GM21390 (cell line): ENCODE results near the gene NAT8L.

Experiments
- ATAC-seq: cut with Tn5 transposase; IDR thresholded peaks from one replicate; pipeline ENCODE4 v1.9.1; 2021; ENCODE audit not compliant: unreplicated experiment

The NAT8L gene

DNA sequence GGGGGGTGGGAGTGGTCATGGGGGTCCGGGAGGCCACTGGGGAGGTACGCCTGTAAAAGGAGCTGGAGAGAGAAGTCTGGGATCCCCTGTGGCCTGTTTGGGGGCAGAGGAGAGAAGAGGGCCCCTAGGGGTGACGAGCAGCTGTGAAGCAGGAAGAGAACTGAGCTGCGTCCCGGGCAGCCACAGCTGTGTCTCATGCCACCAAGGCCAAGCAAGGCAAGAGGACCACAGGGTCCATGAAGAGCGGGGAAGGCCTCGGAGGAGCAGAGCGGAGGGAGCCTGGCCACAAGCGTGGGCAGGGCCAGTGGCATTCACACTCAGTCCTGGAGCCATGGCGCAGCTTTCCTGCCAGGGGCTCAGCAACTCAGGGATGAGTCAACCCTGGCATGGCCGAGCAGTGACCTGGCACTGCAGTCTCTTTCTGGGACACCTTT, 13.6 kb upstream of the NAT8L start:
- ATAC-seq, result no peak

GRCh38 chr4:2046031-2046961, 12.8 kb upstream of the NAT8L start:
- no peak for ATAC-seq

DNA sequence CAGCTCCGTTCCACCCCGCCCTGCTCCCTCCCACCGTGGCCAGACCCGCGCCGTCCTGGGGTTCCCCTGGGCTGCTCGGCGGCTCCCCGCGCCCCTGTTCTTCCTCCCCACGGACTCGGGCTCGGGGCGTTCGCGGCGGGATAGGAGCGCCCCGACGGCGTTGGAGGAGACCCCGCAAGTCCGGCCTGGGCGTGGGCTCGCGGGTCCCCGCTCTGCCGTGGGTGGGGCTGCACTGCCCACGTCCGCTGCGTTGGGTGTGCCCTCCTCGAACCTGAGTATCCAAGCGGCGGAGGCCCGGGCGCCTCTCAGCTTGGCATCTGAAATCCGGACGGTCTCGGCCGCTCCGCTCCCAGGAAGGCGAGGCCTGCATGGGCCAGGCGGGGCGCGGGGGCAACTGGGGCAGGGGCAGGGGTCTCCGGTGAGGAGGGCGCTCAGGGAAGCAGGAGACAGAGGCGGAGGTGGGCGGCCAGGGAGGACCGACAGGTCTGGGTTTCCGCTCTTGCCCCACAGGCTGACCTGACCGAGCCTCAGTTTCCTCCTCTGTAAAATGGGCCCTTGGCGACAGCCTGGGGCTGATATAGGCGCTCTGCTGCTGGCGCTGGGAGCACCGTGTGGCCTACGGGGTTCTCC, 12.0 kb upstream of the NAT8L start:
- ATAC-seq, result no peak

DNA sequence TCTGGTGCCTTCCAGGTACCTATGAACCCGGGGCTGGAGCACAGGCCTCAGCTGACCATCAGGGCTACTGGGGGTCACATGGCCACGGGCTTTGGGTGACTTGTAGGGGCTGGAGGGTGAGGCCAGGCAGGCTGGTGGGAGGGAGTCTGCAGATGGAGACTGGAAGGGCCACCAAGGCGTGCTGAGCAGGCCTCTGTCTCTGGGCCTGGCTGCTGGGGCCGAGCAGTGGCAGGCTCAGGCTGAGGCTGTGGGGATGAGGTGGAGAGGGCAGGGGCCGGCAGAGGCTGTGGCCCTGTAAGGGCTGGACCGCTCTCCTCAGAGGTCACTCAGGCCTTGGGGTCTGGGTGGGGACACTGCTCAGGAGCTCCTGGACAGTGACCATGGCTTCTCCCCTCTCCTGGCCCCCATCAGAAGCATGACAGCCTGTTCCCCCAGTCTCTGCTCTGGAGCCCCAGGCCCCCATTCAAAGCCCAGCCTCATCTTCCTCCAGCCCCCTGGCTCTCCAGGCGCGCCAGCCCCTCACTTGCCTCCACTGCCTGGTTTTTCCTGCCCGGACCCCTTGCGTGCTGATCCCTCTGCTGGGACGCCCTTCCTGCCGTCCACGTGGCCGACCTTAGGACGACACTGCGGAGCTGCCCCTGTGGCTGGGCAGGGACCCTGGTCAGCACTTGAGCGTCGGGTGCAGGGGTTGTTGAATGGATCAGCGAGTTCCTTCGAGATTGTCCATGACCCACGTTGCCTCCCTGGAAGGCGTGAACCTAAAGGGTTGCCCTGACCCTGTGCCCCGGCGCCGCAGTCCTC, 11.1 kb upstream of the NAT8L start:
- ATAC-seq, result no peak

- ATAC-seq, result no peak
These were observed 10.3 kb upstream of the NAT8L start for GRCh38 chr4:2048831-2049230.

- ATAC-seq, result no peak
These were observed 9.7 kb upstream of the NAT8L start for GRCh38 chr4:2049381-2049780.

DNA sequence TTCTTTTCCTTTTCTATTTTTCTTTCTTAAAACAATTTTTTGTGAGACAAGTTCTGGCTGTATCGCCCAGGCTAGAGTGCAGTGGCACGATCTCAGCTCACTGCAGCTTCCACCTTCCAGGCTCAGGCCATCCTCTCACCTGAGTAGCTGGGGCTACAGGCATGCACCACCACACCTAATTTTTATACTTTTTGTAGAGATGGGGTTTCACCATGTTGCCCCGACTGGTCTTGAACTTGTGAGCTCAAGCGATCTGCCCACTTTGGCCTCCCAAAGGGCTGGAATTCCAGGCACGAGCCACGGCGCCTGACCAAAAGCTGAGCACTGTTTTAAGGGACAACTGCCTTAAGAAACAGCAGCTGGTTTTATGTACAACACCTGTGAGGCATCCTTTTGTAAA, 9.3 kb upstream of the NAT8L start:
- ATAC-seq, result no peak

- ATAC-seq, result no peak
These were observed 8.0 kb upstream of the NAT8L start for GRCh38 chr4:2051086-2051485.

DNA sequence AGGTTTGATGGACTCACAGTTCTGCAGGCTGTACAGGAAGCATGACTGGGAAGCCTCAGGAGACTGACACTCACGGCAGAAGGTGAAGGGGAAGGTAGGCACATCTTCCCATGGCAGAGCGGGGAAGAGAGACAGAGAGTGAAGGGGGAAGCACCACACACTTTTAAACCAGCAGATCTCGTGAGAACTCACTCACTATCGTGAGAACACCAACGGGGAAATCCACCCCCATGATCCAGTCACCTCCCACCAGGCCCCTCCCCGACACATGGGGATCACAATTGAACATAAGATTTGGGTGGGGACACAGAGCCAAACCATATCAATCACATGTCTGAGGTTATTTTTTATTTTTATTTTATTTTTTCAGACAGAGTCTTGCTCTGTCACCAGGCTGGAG, 4.9 kb upstream of the NAT8L start:
- no peak for ATAC-seq

- ATAC-seq, result no peak
These were observed 1.6 kb upstream of the NAT8L start for GRCh38 chr4:2057382-2058065.

GRCh38 chr4:2058264-2059045, 672 bp upstream of the NAT8L start:
- no peak for ATAC-seq

- no peak for ATAC-seq
These were observed 837 bp downstream of the NAT8L start for GRCh38 chr4:2059726-2060602.

- ATAC-seq, result no peak
These were observed 1.6 kb downstream of the NAT8L start for GRCh38 chr4:2060611-2061185.

DNA sequence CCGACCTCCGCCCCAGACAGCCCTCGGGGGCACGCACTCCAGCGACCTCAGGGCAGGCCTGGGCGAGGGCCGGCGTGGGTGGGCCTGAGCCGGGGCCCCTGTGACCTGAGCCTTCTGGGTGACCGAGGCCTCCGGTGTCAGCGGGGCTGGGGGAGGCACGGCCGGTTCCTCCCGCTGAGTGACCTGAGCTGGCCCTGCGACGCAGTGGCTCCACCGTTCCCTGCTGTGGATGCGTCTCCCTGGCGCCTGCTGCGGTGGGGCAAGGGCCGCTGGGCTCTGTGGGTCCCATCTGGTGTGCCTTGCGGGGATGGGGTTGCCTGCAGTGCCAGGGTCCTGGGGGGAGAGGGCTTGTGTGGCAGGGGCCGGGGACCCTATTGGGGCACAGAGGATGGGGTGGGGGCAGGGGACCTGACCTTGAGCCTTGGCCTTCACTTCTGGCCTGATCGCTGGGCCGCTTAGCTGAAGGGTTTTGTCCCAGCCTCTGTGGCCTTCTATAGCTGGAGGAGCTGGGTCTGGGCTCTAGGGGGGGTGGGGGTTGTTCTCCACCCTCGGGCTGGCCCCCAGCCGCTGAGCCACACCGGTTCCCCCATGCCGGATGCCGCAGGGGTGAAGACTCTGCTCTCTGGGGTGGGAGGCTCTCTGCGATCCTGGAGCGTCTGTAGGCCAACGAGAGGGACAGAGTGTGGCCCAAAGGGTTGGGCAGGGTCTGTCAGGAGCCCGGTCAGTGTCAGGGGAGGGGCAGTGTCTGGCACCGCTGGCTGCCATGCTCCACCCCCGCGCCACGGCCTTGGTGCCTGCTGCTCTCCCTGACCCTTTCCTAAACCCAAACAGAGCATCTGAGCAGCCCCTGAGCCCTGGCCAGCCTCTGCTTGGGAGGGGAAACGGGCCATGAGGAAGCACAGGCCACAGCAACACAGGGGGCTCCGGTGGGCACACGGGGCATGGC, 2.3 kb downstream of the NAT8L start:
- ATAC-seq, result no peak

DNA sequence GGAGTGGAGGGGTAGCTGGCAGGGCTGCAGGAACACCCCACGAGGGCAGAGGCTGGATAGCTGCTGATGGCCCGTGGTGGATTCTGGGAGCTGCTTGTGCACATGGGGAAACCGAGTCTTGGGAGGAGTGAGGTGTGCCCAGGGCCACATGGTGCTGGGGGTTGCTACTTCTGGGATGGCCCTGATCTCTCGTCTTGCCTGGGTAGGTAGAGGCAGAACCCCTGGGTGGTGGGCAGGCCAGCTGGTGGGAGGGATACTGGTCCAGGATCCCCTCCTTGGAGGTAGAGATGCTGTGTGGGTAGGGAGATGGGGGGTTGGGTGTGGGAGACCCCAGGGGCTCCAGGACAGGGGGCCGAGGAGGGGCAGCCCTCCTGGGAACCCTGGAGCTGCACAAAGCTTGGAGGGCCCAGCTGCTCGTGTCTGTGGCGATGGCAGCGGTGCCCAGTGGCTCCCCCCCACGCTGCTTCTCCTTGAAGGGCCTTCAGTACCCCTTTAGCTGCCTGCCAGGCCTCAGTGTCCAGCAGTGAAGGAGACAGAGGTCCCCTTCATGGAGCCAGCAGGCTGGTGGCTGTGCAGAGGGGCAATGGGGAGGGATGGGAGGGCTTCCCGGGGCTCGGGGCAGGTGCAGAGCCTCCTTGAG, 3.2 kb downstream of the NAT8L start:
- no peak for ATAC-seq

GRCh38 chr4:2062808-2063524, 3.8 kb downstream of the NAT8L start:
- ATAC-seq, result no peak
